Colon (tissue), 2 donors: ENCODE results near the gene FRG2.
"Not testable (repeated sequence)": the region's sequence is repeated elsewhere in the genome, so short reads cannot be mapped to it uniquely, and the experiment has no call there.

Source experiments
- FAIRE-seq: peaks from 2 replicates; lab custom pipeline; 2012; peaks lifted over from hg19 to GRCh38; lab: Jason Lieb, UNC
- donor health status: control.
- donor health status: control.

The FRG2 gene

GRCh38 chr4:190016369-190017289 lies 10.4 kb downstream of the FRG2 start:
- FAIRE-seq, result no peak

DNA sequence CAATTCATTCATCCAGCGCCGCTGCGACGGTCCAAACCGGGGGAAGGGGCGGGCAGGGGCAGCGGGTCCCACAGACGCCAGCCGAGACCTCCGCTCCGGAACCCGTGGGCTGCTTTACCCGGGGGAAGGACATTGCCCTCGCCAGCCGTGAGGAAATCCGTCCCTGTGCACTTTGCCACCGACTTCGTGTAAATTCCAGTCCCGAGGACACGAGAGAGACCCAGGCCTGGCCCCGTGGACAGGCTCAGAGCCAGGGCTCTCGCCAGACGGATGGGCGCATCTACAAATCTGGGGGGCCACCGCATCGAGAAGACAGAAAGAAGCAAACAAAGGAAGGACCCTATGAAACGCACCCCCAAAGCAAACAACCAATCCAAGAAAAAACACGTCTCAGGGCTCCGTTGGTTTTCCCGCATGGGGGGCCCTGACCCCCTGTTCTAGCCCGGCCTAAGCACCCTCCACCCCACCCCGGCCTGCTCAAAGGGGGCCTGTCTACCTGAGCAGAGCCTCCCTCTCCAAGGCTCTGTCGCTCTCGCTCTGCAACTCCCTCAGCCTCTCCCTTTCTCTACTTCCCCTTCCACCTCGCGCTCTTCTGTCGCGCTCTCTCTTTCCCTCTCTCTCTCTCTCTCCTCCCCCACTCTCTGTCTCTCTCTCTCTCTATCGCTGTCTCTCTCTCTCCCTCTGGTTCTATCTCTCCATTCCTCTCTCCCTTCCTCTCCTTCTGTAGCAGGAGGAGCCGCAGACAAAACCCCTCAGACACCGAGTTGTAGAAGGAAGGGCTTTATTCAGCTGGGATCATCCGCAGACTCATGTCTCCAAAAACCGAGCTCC lies 11.3 kb downstream of the FRG2 start:
- FAIRE-seq, result no peak

DNA sequence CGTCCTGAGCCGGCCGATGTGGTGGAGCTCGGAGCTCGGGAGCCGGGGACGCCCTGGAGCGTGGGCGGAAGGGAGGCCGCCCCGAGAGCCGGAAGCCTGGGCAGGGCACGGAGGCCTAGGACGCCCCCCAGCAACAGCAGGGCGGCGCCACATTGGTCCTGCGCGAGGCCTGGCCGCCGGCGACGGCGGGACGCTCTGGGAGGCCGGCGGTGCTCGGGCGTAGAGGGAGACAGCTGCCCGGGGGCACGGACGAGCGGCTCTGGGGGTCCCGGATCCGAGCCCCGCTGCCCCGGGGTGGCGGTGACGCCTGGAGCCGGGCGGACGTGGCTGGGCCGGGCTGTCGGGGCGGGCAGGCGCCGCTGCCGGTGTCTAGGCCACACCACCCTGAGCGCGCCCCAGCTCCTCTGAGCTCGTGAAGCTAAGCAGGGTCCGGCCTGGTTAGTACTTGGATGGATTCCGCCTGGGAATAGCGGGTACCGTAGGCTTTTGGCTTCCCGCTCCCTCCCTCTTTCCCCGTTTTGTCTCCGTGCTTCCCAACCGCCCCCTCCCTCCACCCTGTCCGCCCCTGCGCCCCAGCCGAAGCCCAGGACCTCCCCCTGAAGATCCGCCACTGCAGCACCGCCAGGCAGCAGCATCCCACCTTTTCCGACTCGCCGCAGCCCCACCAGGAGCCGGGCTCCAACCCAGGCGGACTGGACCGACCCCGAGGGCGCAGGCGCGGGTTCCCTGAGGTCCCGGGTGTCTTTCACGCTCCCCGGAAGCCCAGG lies 12.1 kb downstream of the FRG2 start:
- FAIRE-seq, result no peak

GRCh38 chr4:189989941-189990340 lies 37.1 kb downstream of the FRG2 start:
- FAIRE-seq, result not testable (repeated sequence)

DNA sequence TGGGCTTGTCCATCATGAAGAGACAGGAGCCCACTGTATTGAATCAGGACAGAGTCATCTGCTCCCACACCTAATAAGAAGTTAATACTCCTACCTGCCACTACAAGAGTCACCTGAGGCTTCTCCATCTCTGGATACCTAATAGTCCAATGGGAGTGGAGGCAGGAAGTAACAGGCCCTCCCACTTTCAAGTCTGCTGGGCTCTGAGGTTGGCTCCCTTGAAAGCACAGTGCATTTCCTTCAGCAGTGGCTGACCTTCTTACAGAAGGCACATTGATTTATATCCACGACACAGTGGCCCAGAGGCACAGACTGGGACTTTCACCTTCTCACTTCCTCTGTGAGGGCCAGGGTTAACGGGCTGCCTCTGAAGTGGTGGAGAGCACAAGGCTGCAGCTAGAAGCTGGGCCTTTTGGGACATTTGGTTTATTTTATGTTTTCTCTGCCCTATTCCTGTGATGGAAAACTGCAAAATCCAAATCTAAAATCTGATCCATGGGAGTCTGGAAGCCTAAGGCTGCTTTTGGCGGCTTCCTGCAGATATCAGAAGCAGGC lies 38.1 kb downstream of the FRG2 start:
- no peak for FAIRE-seq

DNA sequence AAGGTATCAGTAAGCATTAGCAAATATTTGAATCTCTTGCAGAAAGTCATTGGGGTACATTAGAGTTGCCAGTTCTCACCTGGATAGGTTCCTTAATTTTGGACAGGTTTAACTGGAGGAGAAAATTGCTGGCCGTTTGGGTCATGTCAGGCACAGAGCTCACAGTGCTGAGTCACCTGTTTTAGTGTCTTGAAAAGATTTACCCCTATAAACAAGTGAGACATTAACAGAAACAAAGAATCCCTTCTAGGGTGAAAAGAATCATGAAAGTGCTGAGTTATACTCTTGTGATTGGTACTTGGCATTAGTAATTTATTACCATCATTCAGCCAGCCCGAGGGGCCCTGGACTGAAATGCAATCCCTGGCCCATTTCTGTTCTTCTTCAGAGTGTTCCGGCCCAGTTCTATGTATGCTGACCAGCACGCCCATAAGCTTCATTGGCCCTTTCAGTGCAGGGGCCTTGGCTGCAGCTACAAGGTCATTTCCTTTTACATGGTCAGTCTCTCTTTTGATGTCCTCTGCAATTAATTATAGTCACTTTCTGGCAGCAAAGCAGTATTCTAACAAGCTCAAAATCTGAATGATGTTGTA lies 41.3 kb downstream of the FRG2 start:
- FAIRE-seq, result not testable (repeated sequence)

- FAIRE-seq, result not testable (repeated sequence)
These were observed 42.4 kb downstream of the FRG2 start for GRCh38 chr4:189984661-189985060.

GRCh38 chr4:189983916-189984526 lies 43.0 kb downstream of the FRG2 start:
- not testable (repeated sequence) for FAIRE-seq

GRCh38 chr4:189981970-189982369 lies 45.1 kb downstream of the FRG2 start:
- FAIRE-seq, result no peak

GRCh38 chr4:189980292-189980691 lies 46.8 kb downstream of the FRG2 start:
- FAIRE-seq, result not testable (repeated sequence)

DNA sequence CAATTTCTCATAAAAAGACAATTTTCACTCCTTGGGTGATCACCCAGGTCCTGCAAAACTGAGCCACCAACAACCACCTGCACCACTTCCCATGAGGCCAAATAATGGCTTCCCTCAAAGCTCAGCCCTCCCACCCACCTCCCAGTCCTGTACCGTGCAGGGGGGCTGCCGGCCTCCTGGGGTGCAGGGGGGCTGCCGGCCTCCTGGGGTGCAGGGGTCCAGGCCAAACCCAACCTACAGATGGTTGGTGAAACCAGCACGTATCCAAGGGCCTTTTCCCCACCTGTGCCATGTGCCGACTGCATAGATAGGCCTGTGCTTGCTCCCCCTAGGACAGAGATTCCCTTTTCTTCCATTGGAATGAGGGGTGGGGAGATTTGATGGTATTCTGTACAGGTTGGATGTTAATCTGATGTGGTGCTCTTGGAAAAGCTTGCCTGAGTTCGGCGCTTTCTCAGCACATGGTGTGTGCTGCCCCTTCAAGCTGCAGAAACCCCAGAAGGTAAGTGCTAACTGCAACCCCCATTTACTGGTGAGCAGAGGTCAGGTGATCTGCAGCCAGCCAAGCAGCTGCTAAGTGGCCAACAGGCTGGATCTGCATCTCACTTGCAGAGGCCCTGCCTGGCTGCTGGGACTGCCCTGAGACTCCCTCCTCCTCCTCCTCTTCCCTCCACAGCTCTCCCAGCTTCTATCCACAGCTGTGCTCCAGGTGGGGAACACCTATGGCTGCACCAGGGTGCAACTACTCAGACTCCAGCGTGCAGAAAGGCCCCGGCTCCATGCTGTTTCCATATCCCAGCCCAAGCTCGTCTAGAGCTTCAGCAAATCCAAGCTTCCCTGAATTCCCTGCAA lies 47.6 kb downstream of the FRG2 start:
- no peak for FAIRE-seq
